Measurements from ENCODE around the gene NFATC1. TPM values are rescaled to one million over a fixed set of nuclear protein-coding genes. Genes with fewer than 3 reads are reported as not detected.

The NFATC1 gene
- polyA plus RNA-seq, 2 of the 4 experiments (the other 2 are of a cell fraction) = 0.52 to 1.7 TPM

GRCh38 chr18:79418236-79418635, 22.5 kb downstream of the NFATC1 start:
- ChIA-PET POLR2A (no interaction called here), CTCF (no interaction called here)
- Histone ChIP-seq H3K9me3 (no peaks in the 10 kb centered on the region), H3K27ac (no peak overlapping the region), H3K4me2 (no peak overlapping the region), H3K4me3 (no peak overlapping the region), H3K4me1 (no peaks in the 10 kb centered on the region)
- TF ChIP-seq HMGXB4 (CRISPR knock-in tag; IDR thresholded peaks at IDR 0.05; ENCODE audit: borderline replicate concordance) = no peak
- no peak for TF ChIP-seq MAFK (IDR thresholded peaks at IDR 0.05; ENCODE audit: partially characterized antibody)
- TF ChIP-seq HOXB5 (CRISPR knock-in tag; IDR thresholded peaks at IDR 0.05) = no peak
- no peak for TF ChIP-seq MAX (IDR thresholded peaks at IDR 0.05)
- DNase-seq (ENCODE audit: low read depth in 1 of 2, low spot score in 1 of 2) (no peak), ATAC-seq (no peak), FAIRE-seq (no peak)
- WGBS (ENCODE audit: missing lambda C conversion rate) = 80% methylated on average over 7 of the region's 19 CpGs

- POLR2A ChIA-PET = no interaction called here
- Histone ChIP-seq H3K27ac (no peak overlapping the region), H3K4me3 (no peak overlapping the region), H3K4me2 (no peak overlapping the region), H3K9me3 (no peaks in the 10 kb centered on the region), H3K4me1 (no peaks in the 10 kb centered on the region)
- ATAC-seq (no peak), DNase-seq (ENCODE audit: low read depth in 1 of 2, low spot score in 1 of 2) (no peak), FAIRE-seq (no peak)
- CTCF ChIA-PET = no interaction called here
- TF ChIP-seq JUN (IDR thresholded peaks at IDR 0.05) = no peak
- no peak for TF ChIP-seq GATA3 (IDR thresholded peaks at IDR 0.05; ENCODE audit: borderline replicate concordance)
- no peak for TF ChIP-seq USF2 (IDR thresholded peaks at IDR 0.05)
- no peak for TF ChIP-seq POLR2A (IDR thresholded peaks at IDR 0.05; ENCODE audit: low read length)
- TF ChIP-seq CBX2 (IDR thresholded peaks at IDR 0.05; ENCODE audit: borderline replicate concordance, low read depth) = no peak
- TF ChIP-seq RNF2 (IDR thresholded peaks at IDR 0.05; ENCODE audit: borderline replicate concordance, low read depth) = no peak
- TF ChIP-seq ZNF302 (CRISPR knock-in tag; IDR thresholded peaks at IDR 0.05) = no peak
- no peak for TF ChIP-seq TP53 (CRISPR knock-in tag; IDR thresholded peaks at IDR 0.05)
- no peak for TF ChIP-seq HEYL (CRISPR knock-in tag; IDR thresholded peaks at IDR 0.05)
- TF ChIP-seq KDM5A (IDR thresholded peaks at IDR 0.05) = no peak
- no peak for TF ChIP-seq RAD21 (conservative IDR thresholded peaks at IDR 0.05 in 1 of 2, IDR thresholded peaks at IDR 0.05 in 1 of 2)
- WGBS (ENCODE audit: missing lambda C conversion rate) = 79% methylated on average over 8 of the region's 11 CpGs
Measured at GRCh38 chr18:79418642-79419041, 22.9 kb downstream of the NFATC1 start.

GRCh38 chr18:79420033-79420745, 24.5 kb downstream of the NFATC1 start:
- Histone ChIP-seq H3K4me2 (no peak overlapping the region), H3K9me3 (no peaks in the 10 kb centered on the region), H3K27ac (no peak overlapping the region), H3K4me1 (no peaks in the 10 kb centered on the region), H3K4me3 (no peak overlapping the region)
- ATAC-seq (no peak), FAIRE-seq (no peak), DNase-seq (ENCODE audit: low read depth in 1 of 2, low spot score in 1 of 2) (no peak)
- CTCF ChIA-PET = no interaction called here
- POLR2A ChIA-PET = no interaction called here
- 81% methylated on average over 48 of the region's 48 CpGs for WGBS (ENCODE audit: missing lambda C conversion rate)
- TF ChIP-seq NFE2L2 (conservative IDR thresholded peaks at IDR 0.05; ENCODE audit: low read length) = no peak
- TF ChIP-seq KDM5A (IDR thresholded peaks at IDR 0.05) = no peak
- no peak for TF ChIP-seq GATA3 (IDR thresholded peaks at IDR 0.05; ENCODE audit: borderline replicate concordance)
- no peak for TF ChIP-seq BCL3 (IDR thresholded peaks at IDR 0.05)
- no peak for TF ChIP-seq HDAC2 (IDR thresholded peaks at IDR 0.05)
- TF ChIP-seq HEYL (CRISPR knock-in tag; IDR thresholded peaks at IDR 0.05) = no peak
- TF ChIP-seq POLR2A (IDR thresholded peaks at IDR 0.05; ENCODE audit: low read length) = no peak
- no peak for TF ChIP-seq ZNF302 (CRISPR knock-in tag; IDR thresholded peaks at IDR 0.05)
- no peak for TF ChIP-seq CHD2 (IDR thresholded peaks at IDR 0.05; ENCODE audit: low read length, partially characterized antibody)
- TF ChIP-seq JUNB (IDR thresholded peaks at IDR 0.05) = no peak
- no peak for TF ChIP-seq USF2 (IDR thresholded peaks at IDR 0.05)
- TF ChIP-seq NPAS2 (CRISPR knock-in tag; IDR thresholded peaks at IDR 0.05; ENCODE audit: borderline replicate concordance) = no peak
- no peak for TF ChIP-seq ZC3H11A (IDR thresholded peaks at IDR 0.05)
